Erythroblast (primary cell): Measurements from ENCODE around the gene FOCAD.

ENCODE experiments used
- GATA1 ChIP-seq: IDR thresholded peaks from 2 replicates; pipeline ENCODE4 v1.6.1; 2011; ENCODE audit warnings: low read depth, mild to moderate bottlenecking, control low read depth, low read length, moderate library complexity
- POLR2A ChIP-seq: IDR thresholded peaks from 2 replicates; pipeline ENCODE4 v1.6.1; 2011; ENCODE audit warnings: mild to moderate bottlenecking, low read length

GRCh38 chr9:20944507-20944906 is 260.4 kb downstream of the FOCAD start:
- TF ChIP-seq POLR2A: no peak
- TF ChIP-seq GATA1: no peak
